ENCODE measurements around the gene PITPNM2. TPM values are rescaled to one million over a fixed set of nuclear protein-coding genes. Genes with fewer than 3 reads are reported as not detected.
A peak's percentile ranks its signal among the peaks of the same experiment; 100 is the strongest.

Gene PITPNM2
- total RNA-seq, 1 donor from 2014 or later = 15.5 TPM

- peaks cover 18% of the 10 kb centered on the region for H3K4me1 Mint-ChIP-seq (ENCODE audit: low read depth)
- DNase-seq (ENCODE audit: low spot score) = no peak
- H3K4me3 Mint-ChIP-seq (ENCODE audit: low read depth) = no peak overlapping the region
- no peaks in the 10 kb centered on the region for H3K36me3 Mint-ChIP-seq (ENCODE audit: low read depth)
- no peaks in the 10 kb centered on the region for H3K27me3 Mint-ChIP-seq (ENCODE audit: low read depth)
- H3K27ac Mint-ChIP-seq = no peak overlapping the region
- intact Hi-C loops (cut with micrococcal nuclease) = no loop called here
- H3K9me3 Mint-ChIP-seq = no peaks in the 10 kb centered on the region
Observed at GRCh38 chr12:123126294-123127181, 24.4 kb downstream of the PITPNM2 start.

GRCh38 chr12:123122626-123123025 lies 28.3 kb downstream of the PITPNM2 start:
- H3K4me1 Mint-ChIP-seq (ENCODE audit: low read depth) = peaks cover 36% of the 10 kb centered on the region
- no peaks in the 10 kb centered on the region for H3K36me3 Mint-ChIP-seq (ENCODE audit: low read depth)
- H3K27me3 Mint-ChIP-seq (ENCODE audit: low read depth) = no peaks in the 10 kb centered on the region
- intact Hi-C loops (cut with micrococcal nuclease) = no loop called here
- peak overlapping the region; percentile 57 for H3K27ac Mint-ChIP-seq
- no peak for DNase-seq (ENCODE audit: low spot score)
- H3K4me3 Mint-ChIP-seq (ENCODE audit: low read depth) = no peak overlapping the region
- no peaks in the 10 kb centered on the region for H3K9me3 Mint-ChIP-seq

- H3K4me3 Mint-ChIP-seq (ENCODE audit: low read depth) = no peak overlapping the region
Observed at GRCh38 chr12:123121670-123122069, 29.2 kb downstream of the PITPNM2 start.

GRCh38 chr12:123120452-123121166 lies 30.3 kb downstream of the PITPNM2 start:
- intact Hi-C loops (cut with micrococcal nuclease) = loop anchor here (2.0 kb wide), 2 partner anchors 14 to 44 kb away; no protein-coding TSS in a partner anchor
- peak; percentile 15 for DNase-seq (ENCODE audit: low spot score)
- H3K4me3 Mint-ChIP-seq (ENCODE audit: low read depth) = no peak overlapping the region
- peaks cover 39% of the 10 kb centered on the region for H3K4me1 Mint-ChIP-seq (ENCODE audit: low read depth)
- H3K27ac Mint-ChIP-seq = peak overlapping the region; percentile 73
- no peaks in the 10 kb centered on the region for H3K9me3 Mint-ChIP-seq
- no peaks in the 10 kb centered on the region for H3K36me3 Mint-ChIP-seq (ENCODE audit: low read depth)
- no peaks in the 10 kb centered on the region for H3K27me3 Mint-ChIP-seq (ENCODE audit: low read depth)

More at GRCh38 chr12:123121670-123122069, 29.2 kb downstream of the PITPNM2 start:
- H3K27ac Mint-ChIP-seq = no peak overlapping the region
- peaks cover 36% of the 10 kb centered on the region for H3K4me1 Mint-ChIP-seq (ENCODE audit: low read depth)
- no peaks in the 10 kb centered on the region for H3K9me3 Mint-ChIP-seq
- intact Hi-C loops (cut with micrococcal nuclease) = loop anchor here (2.0 kb wide), 2 partner anchors 15 to 45 kb away; no protein-coding TSS in a partner anchor
- DNase-seq (ENCODE audit: low spot score) = no peak
- H3K36me3 Mint-ChIP-seq (ENCODE audit: low read depth) = no peaks in the 10 kb centered on the region
- no peaks in the 10 kb centered on the region for H3K27me3 Mint-ChIP-seq (ENCODE audit: low read depth)

GRCh38 chr12:123119808-123120207 lies 31.1 kb downstream of the PITPNM2 start:
- peak overlapping the region; percentile 61 for H3K27ac Mint-ChIP-seq
- intact Hi-C loops (cut with micrococcal nuclease) = loop anchor here (2.0 kb wide), 2 partner anchors 13 to 43 kb away; no protein-coding TSS in a partner anchor
- no peaks in the 10 kb centered on the region for H3K27me3 Mint-ChIP-seq (ENCODE audit: low read depth)
- peak; percentile 31 for DNase-seq (ENCODE audit: low spot score)
- H3K4me3 Mint-ChIP-seq (ENCODE audit: low read depth) = no peak overlapping the region
- peaks cover 45% of the 10 kb centered on the region for H3K4me1 Mint-ChIP-seq (ENCODE audit: low read depth)
- H3K9me3 Mint-ChIP-seq = no peaks in the 10 kb centered on the region
- H3K36me3 Mint-ChIP-seq (ENCODE audit: low read depth) = no peaks in the 10 kb centered on the region

- Mint-ChIP-seq H3K4me1 (ENCODE audit: low read depth) (peaks cover 49% of the 10 kb centered on the region), H3K36me3 (ENCODE audit: low read depth) (no peaks in the 10 kb centered on the region), H3K27ac (no peak overlapping the region), H3K27me3 (ENCODE audit: low read depth) (no peaks in the 10 kb centered on the region), H3K4me3 (ENCODE audit: low read depth) (no peak overlapping the region), H3K9me3 (no peaks in the 10 kb centered on the region)
- no peak for DNase-seq (ENCODE audit: low spot score)
- intact Hi-C loops (cut with micrococcal nuclease) = no loop called here
Observed at GRCh38 chr12:123118497-123118896, 32.4 kb downstream of the PITPNM2 start.

- Mint-ChIP-seq H3K36me3 (ENCODE audit: low read depth) (no peaks in the 10 kb centered on the region), H3K27me3 (ENCODE audit: low read depth) (no peaks in the 10 kb centered on the region), H3K27ac (no peak overlapping the region), H3K4me3 (ENCODE audit: low read depth) (no peak overlapping the region), H3K4me1 (ENCODE audit: low read depth) (peaks cover 36% of the 10 kb centered on the region), H3K9me3 (no peaks in the 10 kb centered on the region)
- intact Hi-C loops (cut with micrococcal nuclease) = no loop called here
- no peak for DNase-seq (ENCODE audit: low spot score)
Observed at GRCh38 chr12:123115409-123116121, 35.3 kb downstream of the PITPNM2 start.

GRCh38 chr12:123114304-123115083 lies 36.4 kb downstream of the PITPNM2 start:
- H3K36me3 Mint-ChIP-seq (ENCODE audit: low read depth) = peaks cover 2% of the 10 kb centered on the region
- no peaks in the 10 kb centered on the region for H3K9me3 Mint-ChIP-seq
- H3K4me1 Mint-ChIP-seq (ENCODE audit: low read depth) = peaks cover 26% of the 10 kb centered on the region
- no peak for DNase-seq (ENCODE audit: low spot score)
- intact Hi-C loops (cut with micrococcal nuclease) = no loop called here
- no peaks in the 10 kb centered on the region for H3K27me3 Mint-ChIP-seq (ENCODE audit: low read depth)
- no peak overlapping the region for H3K27ac Mint-ChIP-seq
- no peak overlapping the region for H3K4me3 Mint-ChIP-seq (ENCODE audit: low read depth)

GRCh38 chr12:123113026-123113425 lies 37.9 kb downstream of the PITPNM2 start:
- DNase-seq (ENCODE audit: low spot score) = no peak
- H3K4me1 Mint-ChIP-seq (ENCODE audit: low read depth) = peaks cover 29% of the 10 kb centered on the region
- no peaks in the 10 kb centered on the region for H3K27me3 Mint-ChIP-seq (ENCODE audit: low read depth)
- H3K27ac Mint-ChIP-seq = no peak overlapping the region
- H3K9me3 Mint-ChIP-seq = no peaks in the 10 kb centered on the region
- no peak overlapping the region for H3K4me3 Mint-ChIP-seq (ENCODE audit: low read depth)
- intact Hi-C loops (cut with micrococcal nuclease) = no loop called here
- H3K36me3 Mint-ChIP-seq (ENCODE audit: low read depth) = peaks cover 8% of the 10 kb centered on the region

- Mint-ChIP-seq H3K27ac (no peak overlapping the region), H3K27me3 (ENCODE audit: low read depth) (no peaks in the 10 kb centered on the region), H3K4me3 (ENCODE audit: low read depth) (no peak overlapping the region), H3K9me3 (no peaks in the 10 kb centered on the region), H3K4me1 (ENCODE audit: low read depth) (peaks cover 40% of the 10 kb centered on the region), H3K36me3 (ENCODE audit: low read depth) (peaks cover 19% of the 10 kb centered on the region)
- DNase-seq (ENCODE audit: low spot score) = no peak
- intact Hi-C loops (cut with micrococcal nuclease) = no loop called here
Observed at GRCh38 chr12:123111498-123112165, 39.3 kb downstream of the PITPNM2 start.

GRCh38 chr12:123109319-123109772 lies 41.5 kb downstream of the PITPNM2 start:
- H3K9me3 Mint-ChIP-seq = no peaks in the 10 kb centered on the region
- no peaks in the 10 kb centered on the region for H3K27me3 Mint-ChIP-seq (ENCODE audit: low read depth)
- H3K4me3 Mint-ChIP-seq (ENCODE audit: low read depth) = no peak overlapping the region
- intact Hi-C loops (cut with micrococcal nuclease) = no loop called here
- no peak overlapping the region for H3K27ac Mint-ChIP-seq
- peaks cover 38% of the 10 kb centered on the region for H3K4me1 Mint-ChIP-seq (ENCODE audit: low read depth)
- no peak for DNase-seq (ENCODE audit: low spot score)
- peaks cover 25% of the 10 kb centered on the region for H3K36me3 Mint-ChIP-seq (ENCODE audit: low read depth)

Measured in activated T-helper 2 cell treated with anti-CD3 and anti-CD28 coated beads, Interferon-gamma antibody, Interleukin-2, Interleukin-4, amounts not matched to agents 10 μg/mL and 5 μg/mL and 100 μg/mL, durations not matched to agents 14 hours and 24 hours and 36 hours (primary cell).